Ishikawa (cell line): ENCODE results near the gene NT5DC4.

Source experiments
- CEBPB ChIP-seq: IDR thresholded peaks from 2 replicates; pipeline ENCODE4 v1.6.1; 2012
- CREB1 ChIP-seq: IDR thresholded peaks from 2 replicates; pipeline ENCODE4 v1.6.1; 2012; ENCODE audit warnings: low read depth
- EGR1 ChIP-seq: IDR thresholded peaks from 2 replicates; pipeline ENCODE4 v1.6.1; 2012
- EP300 ChIP-seq: IDR thresholded peaks from 2 replicates; pipeline ENCODE4 v1.6.1; 2012; ENCODE audit warnings: borderline replicate concordance
- FOXM1 ChIP-seq: IDR thresholded peaks from 2 replicates; pipeline ENCODE4 v1.6.1; 2012; ENCODE audit warnings: low read depth, borderline replicate concordance
- NFIC ChIP-seq: IDR thresholded peaks from 2 replicates; pipeline ENCODE4 v1.6.1; 2012
- RAD21 ChIP-seq: IDR thresholded peaks from 2 replicates; pipeline ENCODE4 v1.6.1; 2012; ENCODE audit warnings: low read depth
- REST ChIP-seq: IDR thresholded peaks from 2 replicates; pipeline ENCODE4 v1.6.1; 2012; ENCODE audit warnings: low read depth, mild to moderate bottlenecking
- TAF1 ChIP-seq: IDR thresholded peaks from 2 replicates; pipeline ENCODE4 v1.6.1; 2012; ENCODE audit warnings: low read depth, mild to moderate bottlenecking
- TCF12 ChIP-seq: IDR thresholded peaks from 2 replicates; pipeline ENCODE4 v1.6.1; 2012; ENCODE audit warnings: low read depth
- TEAD4 ChIP-seq: IDR thresholded peaks from 2 replicates; pipeline ENCODE4 v1.6.1; 2012
- USF1 ChIP-seq: IDR thresholded peaks from 2 replicates; pipeline ENCODE4 v1.6.1; 2012
- YY1 ChIP-seq: IDR thresholded peaks from 2 replicates; pipeline ENCODE4 v1.6.1; 2012; ENCODE audit warnings: low read depth
- ZBTB7A ChIP-seq: IDR thresholded peaks from 2 replicates; pipeline ENCODE4 v1.6.1; 2012; ENCODE audit warnings: low read depth
- TF ChIP-seq, protein P1 (sequence below): IDR thresholded peaks from 2 replicates; pipeline ENCODE4 v1.6.1; 2012

Gene NT5DC4

GRCh38 chr2:112698834-112699515 is 21.8 kb upstream of the NT5DC4 start:
- TF ChIP-seq ZBTB7A = no peak
- no peak for TF ChIP-seq REST
- TF ChIP-seq EGR1 = no peak
- no peak for TF ChIP-seq RAD21
- TF ChIP-seq TCF12 = no peak
- no peak for TF ChIP-seq TEAD4
- no peak for TF ChIP-seq TAF1
- no peak for TF ChIP-seq CEBPB
- no peak for TF ChIP-seq FOXM1
- no peak for TF ChIP-seq USF1
- no peak for TF ChIP-seq CREB1
- TF ChIP-seq, protein P1, sequence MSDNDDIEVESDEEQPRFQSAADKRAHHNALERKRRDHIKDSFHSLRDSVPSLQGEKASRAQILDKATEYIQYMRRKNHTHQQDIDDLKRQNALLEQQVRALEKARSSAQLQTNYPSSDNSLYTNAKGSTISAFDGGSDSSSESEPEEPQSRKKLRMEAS = no peak
- TF ChIP-seq NFIC = no peak
- no peak for TF ChIP-seq EP300
- no peak for TF ChIP-seq YY1

- TF ChIP-seq, protein P1 = no peak
- no peak for TF ChIP-seq USF1
- TF ChIP-seq CEBPB = no peak
These were observed 20.7 kb upstream of the NT5DC4 start for GRCh38 chr2:112699984-112700667.

GRCh38 chr2:112701052-112701451 is 19.8 kb upstream of the NT5DC4 start:
- no peak for TF ChIP-seq CREB1

- TF ChIP-seq, protein P1 = no peak
- TF ChIP-seq CREB1 (no peak), REST (no peak), EP300 (no peak), EGR1 (no peak), RAD21 (no peak), CEBPB (no peak), TAF1 (no peak), USF1 (no peak), TEAD4 (no peak), ZBTB7A (no peak), YY1 (no peak), NFIC (no peak), FOXM1 (no peak)
These were observed 17.1 kb upstream of the NT5DC4 start for GRCh38 chr2:112703684-112704083.

DNA sequence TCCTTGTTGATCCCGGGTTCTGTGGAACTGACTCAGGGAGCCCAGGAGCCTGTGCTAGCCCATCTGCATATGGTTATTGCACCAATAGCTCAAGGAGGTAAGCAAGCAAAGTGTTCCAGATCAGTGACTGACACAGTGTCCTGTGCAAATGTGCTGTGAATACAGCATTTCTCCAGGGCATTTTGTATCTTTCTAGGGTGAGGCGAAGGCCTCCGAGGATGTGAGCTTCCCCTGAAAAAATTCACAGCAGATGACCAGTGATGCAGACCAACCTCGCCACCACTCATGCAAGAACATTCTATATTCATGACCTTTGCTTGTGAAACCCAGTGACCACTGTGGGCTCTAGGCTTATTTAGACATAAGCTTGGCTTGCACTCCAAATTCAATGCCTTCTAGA is 15.2 kb upstream of the NT5DC4 start:
- no peak for TF ChIP-seq REST
- TF ChIP-seq EGR1 = no peak
- TF ChIP-seq CEBPB = no peak
- TF ChIP-seq, protein P1 = no peak
- no peak for TF ChIP-seq RAD21
- no peak for TF ChIP-seq TEAD4
- TF ChIP-seq YY1 = no peak
- TF ChIP-seq CREB1 = no peak
- TF ChIP-seq ZBTB7A = no peak
- no peak for TF ChIP-seq TCF12
- no peak for TF ChIP-seq USF1
- TF ChIP-seq EP300 = no peak
- TF ChIP-seq TAF1 = no peak
- no peak for TF ChIP-seq FOXM1
- TF ChIP-seq NFIC = no peak
